Immature natural killer cell (primary cell): Measurements from ENCODE around the gene AIRE. TPM values are rescaled to one million over a fixed set of nuclear protein-coding genes. Genes with fewer than 3 reads are reported as not detected.
A peak's percentile ranks its signal among the peaks of the same experiment; 100 is the strongest.

Experiments used
- DNase-seq, 3 donors: peaks; one replicate each; pipeline ENCODE4 v3.0.0; 2022; ENCODE audit warnings: mixed read lengths in 1 of 3
- H3K27ac Mint-ChIP-seq, 6 donors: one replicate each; pipeline ENCODE4 v1.8.0; 2020; ENCODE audit warnings: mixed read lengths in 6 of 6, mild to moderate bottlenecking in 5 of 6, inconsistent platforms in 4 of 6, moderate library complexity in 3 of 6
- H3K27me3 Mint-ChIP-seq, 3 donors: one replicate each; pipeline ENCODE4 v1.8.0; 2020 to 2021; ENCODE audit warnings: low read depth in 3 of 3, mild to moderate bottlenecking in 3 of 3, mixed read lengths in 3 of 3, moderate library complexity in 3 of 3, inconsistent platforms in 1 of 3
- H3K36me3 Mint-ChIP-seq, 3 donors: one replicate each; pipeline ENCODE4 v1.8.0; 2020; ENCODE audit warnings: mixed read lengths in 3 of 3, inconsistent platforms in 2 of 3, mild to moderate bottlenecking in 2 of 3
- H3K4me1 Mint-ChIP-seq, 2 donors: one replicate each; pipeline ENCODE4 v1.8.0; 2020; ENCODE audit warnings: inconsistent platforms in 2 of 2, mild to moderate bottlenecking in 2 of 2, mixed read lengths in 2 of 2, moderate library complexity in 1 of 2
- H3K4me3 Mint-ChIP-seq, 5 donors: one replicate each; pipeline ENCODE4 v1.8.0; 2020; ENCODE audit warnings: mild to moderate bottlenecking in 5 of 5, mixed read lengths in 5 of 5, inconsistent platforms in 3 of 5, moderate library complexity in 3 of 5
- H3K9me3 Mint-ChIP-seq, 6 donors: one replicate each; pipeline ENCODE4 v1.8.0; 2020; ENCODE audit warnings: mild to moderate bottlenecking in 6 of 6, mixed read lengths in 6 of 6, inconsistent platforms in 4 of 6, moderate library complexity in 3 of 6
- polyA plus RNA-seq, 3 donors: library from polyadenylated mRNA; unstranded; fragments of 300-500 nt; fragmentation: Illumina TruSeq; gene quantifications; one replicate each; pipeline ENCODE4 v1.2.3, GENCODE V29; 2021

AIRE gene
- polyA plus RNA-seq, 3 donors from 2014 or later = not detected

DNA sequence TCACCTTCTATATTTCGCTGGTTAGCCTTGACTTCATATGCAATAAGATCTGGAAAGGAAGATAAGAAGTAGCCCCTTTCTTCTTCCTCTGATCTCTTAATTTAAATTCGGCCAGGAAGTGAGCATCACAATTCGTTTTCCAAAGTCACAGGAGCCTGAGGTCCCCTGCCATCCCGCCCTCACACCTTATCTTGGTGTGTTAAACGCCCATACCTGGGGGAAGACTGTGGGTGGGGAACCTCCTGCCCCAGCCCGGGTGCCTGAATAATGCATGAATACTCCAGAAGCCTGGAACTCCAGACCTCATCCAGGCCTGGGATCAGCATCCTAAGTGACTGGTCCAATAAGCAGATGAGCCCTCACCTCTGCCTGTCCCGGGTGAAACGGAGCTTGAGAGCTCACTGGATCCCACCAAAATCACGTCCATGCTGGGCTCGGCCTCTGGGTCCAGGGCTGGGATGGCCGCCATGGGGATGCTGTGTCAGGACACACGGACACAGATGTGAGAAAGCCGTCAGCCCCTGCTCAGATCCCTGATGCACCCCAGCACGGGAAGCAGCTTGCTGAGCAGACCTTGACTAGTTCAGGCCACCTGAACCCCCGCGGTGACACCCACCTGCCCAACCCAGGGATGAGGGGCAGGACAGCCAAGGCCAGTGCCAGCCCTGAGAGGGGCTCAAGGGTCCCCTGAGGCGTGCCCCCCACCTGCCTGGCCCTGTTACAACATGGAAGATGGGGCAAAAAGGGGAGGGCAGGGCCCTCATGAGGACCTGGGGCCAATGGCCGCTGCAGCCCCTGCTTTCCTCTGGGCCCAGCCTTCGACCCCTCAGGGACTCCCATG, 24.7 kb upstream of the AIRE start:
- Mint-ChIP-seq H3K9me3 (no peaks in the 10 kb centered on the region), H3K4me3 (no peak overlapping the region), H3K27me3 (no peaks in the 10 kb centered on the region), H3K27ac (no peak overlapping the region), H3K4me1 (no peaks in the 10 kb centered on the region), H3K36me3 (no peaks in the 10 kb centered on the region)
- DNase-seq = no peak

DNA sequence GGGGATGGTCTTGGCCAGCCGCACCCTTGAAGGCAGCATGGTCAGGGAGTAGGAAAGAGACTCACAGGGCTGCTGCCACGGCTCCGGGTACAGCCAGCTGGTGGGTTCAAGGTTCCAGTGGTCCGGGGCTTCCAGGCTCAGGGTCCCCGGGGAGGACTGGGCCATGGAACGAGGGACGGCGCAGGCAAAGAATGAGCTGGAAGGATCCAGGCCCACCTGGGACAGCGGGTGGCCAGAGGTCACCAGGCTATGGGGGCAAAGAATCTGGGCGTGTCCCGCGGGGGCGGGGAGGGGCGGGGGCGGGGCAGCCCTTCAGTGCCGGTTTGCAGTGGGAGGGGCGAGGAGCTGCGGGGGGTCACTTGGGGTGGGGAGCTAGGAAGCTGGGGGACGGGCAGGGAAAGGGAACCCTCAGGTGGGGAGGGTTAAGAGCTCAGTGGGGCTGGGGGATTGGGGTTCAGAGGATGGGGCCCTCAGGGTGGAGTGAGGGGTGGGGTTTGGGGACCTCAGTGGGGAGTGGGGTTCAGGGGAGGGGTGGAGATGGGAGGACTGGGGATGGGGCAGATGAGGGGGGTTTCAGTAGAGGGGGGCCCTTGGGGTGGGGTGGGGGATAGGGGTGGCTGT, 23.9 kb upstream of the AIRE start, which contains the start of gene DNMT3L:
Gene DNMT3L (minus strand): TSS at position 223 of the 621 bp plus-strand sequence. CDS start 638 bp downstream, outside the sequence.
- Mint-ChIP-seq H3K36me3 (no peaks in the 10 kb centered on the region), H3K27ac (no peak within 1 kb of the TSS), H3K9me3 (no peaks in the 10 kb centered on the region), H3K4me1 (no peaks in the 10 kb centered on the region), H3K27me3 (no peaks in the 10 kb centered on the region), H3K4me3 (no peak within 1 kb of the TSS)
- no peak for DNase-seq

DNA sequence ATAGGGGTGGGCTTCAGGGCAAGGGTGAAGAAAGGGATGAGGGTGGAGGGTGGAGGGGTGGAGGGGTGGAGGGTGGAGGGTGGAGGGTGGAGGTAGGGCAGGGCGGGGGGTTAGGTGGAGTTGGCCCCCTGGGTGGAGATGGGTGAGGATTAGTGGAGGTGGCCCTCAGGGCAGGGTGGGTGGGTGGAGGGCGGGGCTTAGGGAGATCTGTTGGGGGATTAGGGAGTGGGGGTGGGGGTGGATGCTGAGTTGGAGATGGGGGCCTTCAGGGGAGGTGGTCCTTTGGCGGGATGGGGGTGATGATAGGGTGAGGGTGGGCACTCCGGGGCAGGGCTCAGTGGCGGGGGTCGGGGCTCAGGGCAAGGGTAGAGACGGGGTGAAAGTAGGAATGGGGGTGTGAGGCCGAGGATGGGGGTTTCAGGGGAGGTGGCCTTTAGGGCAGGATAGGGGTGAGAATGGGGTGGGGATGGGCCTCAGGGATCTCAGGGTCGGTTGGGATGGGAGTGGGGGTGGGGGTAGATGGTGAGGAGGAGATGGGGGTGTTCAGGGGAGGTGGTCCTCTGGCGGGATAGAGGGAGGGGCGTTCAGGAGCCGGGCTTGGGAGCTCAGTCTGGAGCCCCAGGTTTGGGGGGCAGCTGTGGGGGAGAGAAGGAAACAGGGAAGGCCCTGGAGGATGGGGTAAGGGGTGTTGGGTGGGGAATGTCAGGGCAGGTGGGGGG, 23.2 kb upstream of the AIRE start:
- no peak for DNase-seq
- Mint-ChIP-seq H3K27ac (no peak overlapping the region), H3K36me3 (no peaks in the 10 kb centered on the region), H3K27me3 (no peaks in the 10 kb centered on the region), H3K4me1 (no peaks in the 10 kb centered on the region), H3K9me3 (no peaks in the 10 kb centered on the region), H3K4me3 (no peak overlapping the region)

DNA sequence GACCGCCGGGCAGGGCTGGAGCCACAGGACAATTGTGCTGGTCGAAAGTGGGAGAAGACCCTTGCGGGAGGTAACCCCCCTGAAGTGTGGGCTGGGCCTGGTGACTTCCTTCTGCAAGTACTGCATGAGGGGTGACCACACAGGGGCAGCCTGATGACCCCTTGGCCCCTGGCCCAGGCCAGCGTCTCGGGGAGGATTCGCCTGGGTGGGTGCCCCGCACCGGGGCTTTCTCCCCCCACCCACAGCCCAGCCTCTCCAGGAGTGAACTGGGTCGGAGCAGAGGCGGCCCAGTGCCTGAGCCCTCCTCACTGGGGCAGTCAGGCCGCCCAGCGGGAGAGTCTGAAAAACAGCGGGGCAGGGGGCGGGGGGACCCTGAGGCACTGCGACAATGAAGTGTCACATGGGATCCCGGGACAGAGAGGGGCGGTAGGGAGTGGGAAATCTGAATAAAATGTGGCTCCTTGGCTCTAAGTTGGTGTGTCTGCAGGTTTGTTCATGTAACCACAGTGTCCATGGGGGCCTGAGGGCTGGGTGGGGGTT, 22.4 kb upstream of the AIRE start:
- H3K27me3 Mint-ChIP-seq = no peaks in the 10 kb centered on the region
- no peak overlapping the region for H3K4me3 Mint-ChIP-seq
- no peaks in the 10 kb centered on the region for H3K9me3 Mint-ChIP-seq
- no peaks in the 10 kb centered on the region for H3K36me3 Mint-ChIP-seq
- no peak for DNase-seq
- H3K27ac Mint-ChIP-seq = no peak overlapping the region
- H3K4me1 Mint-ChIP-seq = no peaks in the 10 kb centered on the region

DNA sequence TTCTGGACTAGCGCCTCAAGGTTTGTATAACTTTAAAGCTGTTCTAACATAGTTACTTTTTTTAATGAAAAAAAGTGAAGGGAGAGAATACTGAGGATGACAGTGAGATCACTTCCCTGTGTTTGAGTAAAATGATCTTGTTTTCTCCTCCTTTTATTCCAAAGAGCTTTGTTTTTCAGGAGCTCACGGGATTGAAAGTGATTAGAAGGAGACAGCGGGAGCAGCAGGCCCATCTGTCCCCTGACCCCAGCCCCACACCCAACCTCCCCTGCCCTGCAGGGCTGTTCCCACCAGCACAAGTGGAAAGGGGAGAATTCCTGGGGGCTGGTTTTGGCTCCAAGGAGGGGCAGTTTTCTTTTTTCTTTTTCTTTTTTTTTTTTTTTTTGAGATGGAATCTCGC, 21.9 kb upstream of the AIRE start:
- Mint-ChIP-seq H3K36me3 (no peaks in the 10 kb centered on the region), H3K4me3 (no peak overlapping the region), H3K4me1 (no peaks in the 10 kb centered on the region), H3K27me3 (no peaks in the 10 kb centered on the region), H3K27ac (no peak overlapping the region), H3K9me3 (no peaks in the 10 kb centered on the region)
- no peak for DNase-seq

DNA sequence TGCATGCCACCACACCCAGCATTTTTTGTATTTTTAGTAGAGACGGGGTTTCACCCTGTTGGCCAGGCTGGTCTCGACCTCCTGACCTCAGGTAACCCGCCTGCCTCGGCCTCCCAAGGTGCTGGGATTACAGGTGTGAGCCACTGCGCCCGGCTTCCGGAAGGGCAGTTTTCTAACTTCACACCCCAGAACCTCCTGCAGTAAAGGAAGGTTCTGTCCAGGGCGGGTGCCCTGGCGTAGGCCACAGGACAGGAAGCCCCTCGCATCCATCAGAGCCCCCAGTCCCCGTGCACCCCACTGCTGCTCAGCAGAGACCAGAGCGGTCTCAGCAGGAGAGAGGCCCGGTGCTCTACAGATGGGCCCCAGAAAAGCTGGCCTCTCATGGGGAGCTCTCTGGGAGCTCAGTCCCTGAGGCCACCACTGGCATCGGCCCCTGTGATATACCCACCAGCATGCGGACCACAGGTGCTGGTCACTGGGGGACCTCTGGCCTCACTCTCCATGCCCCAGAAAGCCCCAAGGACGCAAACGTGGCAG, 19.9 kb upstream of the AIRE start:
- H3K9me3 Mint-ChIP-seq = no peaks in the 10 kb centered on the region
- no peaks in the 10 kb centered on the region for H3K4me1 Mint-ChIP-seq
- no peaks in the 10 kb centered on the region for H3K36me3 Mint-ChIP-seq
- H3K27ac Mint-ChIP-seq = no peak overlapping the region
- H3K27me3 Mint-ChIP-seq = no peaks in the 10 kb centered on the region
- no peak overlapping the region for H3K4me3 Mint-ChIP-seq
- DNase-seq = no peak

DNA sequence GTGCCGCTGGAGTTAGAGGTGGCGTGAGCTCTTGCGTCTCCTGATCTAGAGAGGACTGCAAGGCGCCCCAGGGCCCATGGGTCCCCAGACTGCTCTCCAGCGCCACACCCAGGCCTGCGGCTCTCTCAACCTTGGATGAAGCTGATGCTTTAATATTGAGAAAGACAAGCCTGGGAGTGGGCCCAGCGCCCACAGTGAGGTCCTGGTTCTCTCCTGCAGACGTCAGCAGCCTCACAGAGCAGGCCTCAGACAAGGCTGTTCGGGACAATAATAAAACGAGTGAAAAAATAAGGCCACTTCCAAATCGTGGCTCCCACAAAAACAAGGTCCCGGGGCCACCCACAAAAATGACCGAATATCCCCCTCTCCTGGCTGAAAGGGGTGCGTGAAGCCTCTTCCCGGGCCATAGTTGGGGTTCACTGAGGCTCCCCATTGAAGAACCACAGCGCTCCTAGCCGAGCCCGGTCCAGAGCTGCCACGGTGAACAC, 18.0 kb upstream of the AIRE start:
- no peak overlapping the region for H3K4me3 Mint-ChIP-seq
- peaks cover 0 to 2% (median 0%) of the 10 kb centered on the region in 3 donors for H3K27me3 Mint-ChIP-seq
- no peaks in the 10 kb centered on the region for H3K36me3 Mint-ChIP-seq
- H3K27ac Mint-ChIP-seq = no peak overlapping the region
- H3K4me1 Mint-ChIP-seq = no peaks in the 10 kb centered on the region
- no peaks in the 10 kb centered on the region for H3K9me3 Mint-ChIP-seq
- peak in 1 of 3 donors; percentile 10 for DNase-seq

DNA sequence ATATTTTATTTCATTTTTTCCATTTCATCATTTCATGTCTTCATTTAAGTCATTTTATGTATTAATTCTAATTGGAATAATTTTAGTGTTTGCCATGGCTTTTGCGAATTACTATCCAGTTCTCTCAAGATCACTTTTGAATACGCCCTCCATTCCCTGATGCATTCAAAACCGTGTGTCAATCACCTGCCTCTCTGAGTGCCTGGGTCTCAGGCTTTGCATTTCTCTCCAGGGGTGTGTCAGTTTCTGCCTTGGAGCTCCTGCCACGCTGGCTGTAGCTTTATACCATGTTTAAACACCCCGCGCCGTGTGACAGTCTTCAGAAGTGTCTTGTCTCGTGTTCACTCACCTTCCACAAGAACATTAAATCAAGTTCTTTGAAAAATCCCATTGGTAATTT, 16.6 kb upstream of the AIRE start:
- H3K27me3 Mint-ChIP-seq = peaks cover 0 to 2% (median 0%) of the 10 kb centered on the region in 3 donors
- no peaks in the 10 kb centered on the region for H3K4me1 Mint-ChIP-seq
- H3K27ac Mint-ChIP-seq = peak overlapping the region in 1 of 6 donors; percentile 16
- H3K4me3 Mint-ChIP-seq = no peak overlapping the region
- no peaks in the 10 kb centered on the region for H3K36me3 Mint-ChIP-seq
- no peaks in the 10 kb centered on the region for H3K9me3 Mint-ChIP-seq
- DNase-seq = no peak

DNA sequence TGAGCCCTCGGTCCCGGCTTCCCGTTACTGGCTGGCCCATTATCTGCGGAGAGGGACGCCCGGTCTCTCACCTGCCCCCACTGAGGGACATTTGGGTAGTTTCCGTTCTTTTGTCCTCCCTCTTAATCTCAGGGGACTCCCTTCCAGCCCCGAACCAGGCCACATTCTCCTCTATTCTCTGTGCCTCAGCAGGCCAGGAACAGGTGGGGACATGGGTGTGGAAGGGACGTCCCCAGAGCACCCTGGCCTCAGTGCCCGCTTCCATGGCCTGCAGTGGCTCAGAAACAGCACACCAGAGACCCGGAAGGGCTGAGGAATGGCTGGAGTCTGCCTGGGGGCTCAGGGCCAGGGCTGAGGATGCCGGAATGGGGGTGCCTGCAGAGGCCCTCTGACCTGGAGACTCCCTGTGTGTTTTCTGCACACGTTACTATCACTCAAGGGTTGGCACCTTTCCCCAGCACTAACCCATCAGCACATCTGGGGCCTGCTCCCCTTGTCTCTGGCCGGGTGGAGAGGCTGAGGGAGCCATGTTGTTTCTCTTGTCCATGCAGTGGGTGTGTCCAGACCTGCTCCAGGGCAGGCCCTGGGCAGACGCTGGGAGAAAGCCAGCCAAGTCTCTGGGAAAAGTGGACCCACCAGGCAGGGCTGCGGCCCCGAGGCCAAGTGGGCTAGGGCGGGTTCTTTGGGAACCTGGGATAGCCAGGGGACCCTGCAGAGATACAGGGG, 14.0 kb upstream of the AIRE start:
- Mint-ChIP-seq H3K36me3 (no peaks in the 10 kb centered on the region), H3K9me3 (no peaks in the 10 kb centered on the region), H3K27me3 (peaks cover 0 to 2% (median 1%) of the 10 kb centered on the region in 3 donors), H3K27ac (no peak overlapping the region), H3K4me1 (no peaks in the 10 kb centered on the region), H3K4me3 (no peak overlapping the region)
- DNase-seq = no peak

DNA sequence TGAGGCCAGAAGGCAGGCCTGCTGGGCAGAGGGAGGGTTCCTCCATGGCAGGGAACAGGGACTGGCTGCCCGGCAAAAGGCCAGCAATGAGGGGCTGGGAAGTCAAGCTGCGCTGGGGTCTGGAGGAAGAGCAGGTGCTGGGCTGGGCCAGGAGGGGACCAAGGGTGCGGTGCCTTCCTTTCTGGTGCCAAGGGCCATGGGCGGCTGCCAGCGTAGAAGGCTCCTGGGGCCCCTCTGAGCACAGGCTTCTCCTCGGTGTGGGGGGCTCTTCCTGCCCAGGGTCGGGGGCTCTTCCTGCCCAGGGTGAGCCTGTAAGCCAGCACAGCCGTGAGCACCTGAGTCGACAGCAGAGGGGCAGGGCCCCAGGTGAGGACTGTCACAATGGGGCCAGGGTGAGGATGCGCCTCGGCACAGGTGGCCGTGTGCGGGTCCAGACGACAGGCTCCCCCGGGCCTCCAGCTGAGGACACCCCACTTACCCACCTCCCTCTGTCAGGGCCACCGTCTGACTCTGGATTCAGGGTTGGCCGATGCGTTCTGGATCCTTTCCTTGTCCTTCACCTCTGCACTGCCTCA, 13.3 kb upstream of the AIRE start:
- no peak for DNase-seq
- Mint-ChIP-seq H3K4me1 (no peaks in the 10 kb centered on the region), H3K36me3 (no peaks in the 10 kb centered on the region), H3K9me3 (no peaks in the 10 kb centered on the region), H3K4me3 (no peak overlapping the region), H3K27me3 (peaks cover 0 to 3% (median 2%) of the 10 kb centered on the region in 3 donors), H3K27ac (no peak overlapping the region)

DNA sequence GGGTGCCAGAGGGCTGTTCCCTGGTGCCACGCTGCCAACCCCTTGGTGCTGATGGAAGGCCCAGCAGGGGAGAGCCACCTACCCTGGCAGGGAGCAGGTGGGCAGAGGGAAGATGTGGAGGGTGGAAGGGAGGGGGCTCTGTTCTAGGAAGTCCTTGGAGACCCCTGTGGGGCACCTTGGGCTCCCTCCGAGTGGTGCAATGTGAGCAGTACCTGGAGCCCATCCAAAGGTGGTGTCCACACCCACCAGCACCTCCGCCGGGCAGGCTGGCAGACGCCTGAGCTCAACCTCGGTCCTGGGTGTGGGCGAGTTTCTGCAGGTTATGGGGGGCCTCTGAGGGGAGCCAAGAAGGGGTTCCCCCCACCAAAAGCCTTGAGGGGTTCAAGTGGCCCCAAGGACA, 12.6 kb upstream of the AIRE start:
- Mint-ChIP-seq H3K36me3 (no peaks in the 10 kb centered on the region), H3K27ac (no peak overlapping the region), H3K4me1 (no peaks in the 10 kb centered on the region), H3K27me3 (peaks cover 0 to 3% (median 2%) of the 10 kb centered on the region in 3 donors), H3K4me3 (no peak overlapping the region), H3K9me3 (no peaks in the 10 kb centered on the region)
- DNase-seq = no peak

DNA sequence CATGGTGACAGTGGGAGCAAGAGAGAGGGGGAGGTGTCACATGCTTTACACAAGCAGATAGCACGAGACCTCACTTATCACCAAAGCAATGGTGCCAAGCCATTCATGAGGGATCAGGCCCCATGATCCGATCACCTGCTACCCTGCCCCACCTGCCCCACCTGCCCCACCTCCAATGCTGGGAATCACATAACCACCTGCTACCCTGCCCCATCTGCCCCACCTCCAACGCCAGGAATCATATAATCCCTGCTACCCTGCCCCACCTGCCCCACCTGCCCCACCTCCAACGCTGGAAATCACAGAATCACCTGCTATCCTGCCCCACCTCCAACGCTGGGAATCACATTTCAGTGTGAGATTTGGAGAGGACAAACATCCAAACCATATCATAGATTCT, 10.6 kb upstream of the AIRE start:
- Mint-ChIP-seq H3K27ac (no peak overlapping the region), H3K27me3 (peaks cover 0 to 8% (median 5%) of the 10 kb centered on the region in 3 donors), H3K9me3 (no peaks in the 10 kb centered on the region), H3K4me1 (no peaks in the 10 kb centered on the region), H3K36me3 (no peaks in the 10 kb centered on the region), H3K4me3 (no peak overlapping the region)
- DNase-seq = no peak
